Liver (tissue), 3 donors: ENCODE measurements around the gene ING5.

Experiments used
- FOXA1 ChIP-seq: IDR thresholded peaks from 2 replicates; pipeline ENCODE4 v1.6.1; 2016; ENCODE audit warnings: antibody characterized with exemption
- MAX ChIP-seq: IDR thresholded peaks from 2 replicates; pipeline ENCODE4 v1.6.1; 2016; ENCODE audit warnings: antibody characterized with exemption
- RAD21 ChIP-seq, 2 donors: IDR thresholded peaks; 2 replicates each; pipeline ENCODE4 v1.6.1; 2016; ENCODE audit warnings: antibody characterized with exemption in 2 of 2, mild to moderate bottlenecking in 2 of 2
- RXRA ChIP-seq, 2 donors: IDR thresholded peaks; 2 replicates each; pipeline ENCODE4 v1.6.1; 2017 to 2018; ENCODE audit warnings: antibody characterized with exemption in 2 of 2, mild to moderate bottlenecking in 1 of 2
- SP1 ChIP-seq: IDR thresholded peaks from 2 replicates; pipeline ENCODE4 v1.6.1; 2018; ENCODE audit warnings: antibody characterized with exemption, mild to moderate bottlenecking
- TF ChIP-seq, protein P1 (sequence below): fragments of 150-350 bp; IDR thresholded peaks from 2 replicates; pipeline ENCODE4 v1.5.1; 2017; ENCODE audit warnings: improper control_type of control experiment, low read depth, low read length; ENCODE audit not compliant: missing input control
- donor health status: healthy.
- donor health status: healthy.

DNA sequence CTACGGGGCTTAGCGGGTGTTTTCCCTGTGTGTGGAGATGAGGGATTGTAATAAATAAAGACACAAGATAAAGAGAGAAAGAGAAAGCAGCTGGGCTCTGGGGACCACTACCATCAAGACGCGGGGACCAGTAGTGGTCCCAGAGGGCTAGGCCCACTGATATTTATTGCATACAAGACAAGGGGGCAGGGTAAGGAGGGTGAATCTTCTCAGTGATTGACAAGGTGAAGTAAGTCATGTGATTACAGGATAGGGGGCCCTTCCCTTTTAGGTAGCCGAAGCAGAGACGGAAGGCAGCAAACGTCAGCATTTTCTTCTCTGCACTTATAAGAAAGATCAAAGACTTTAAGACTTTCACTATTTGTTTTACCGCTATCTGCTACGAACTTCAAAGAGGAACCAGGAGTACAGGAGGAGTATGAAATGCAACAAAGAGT is 70.2 kb downstream of the ING5 start:
- TF ChIP-seq, protein P1, sequence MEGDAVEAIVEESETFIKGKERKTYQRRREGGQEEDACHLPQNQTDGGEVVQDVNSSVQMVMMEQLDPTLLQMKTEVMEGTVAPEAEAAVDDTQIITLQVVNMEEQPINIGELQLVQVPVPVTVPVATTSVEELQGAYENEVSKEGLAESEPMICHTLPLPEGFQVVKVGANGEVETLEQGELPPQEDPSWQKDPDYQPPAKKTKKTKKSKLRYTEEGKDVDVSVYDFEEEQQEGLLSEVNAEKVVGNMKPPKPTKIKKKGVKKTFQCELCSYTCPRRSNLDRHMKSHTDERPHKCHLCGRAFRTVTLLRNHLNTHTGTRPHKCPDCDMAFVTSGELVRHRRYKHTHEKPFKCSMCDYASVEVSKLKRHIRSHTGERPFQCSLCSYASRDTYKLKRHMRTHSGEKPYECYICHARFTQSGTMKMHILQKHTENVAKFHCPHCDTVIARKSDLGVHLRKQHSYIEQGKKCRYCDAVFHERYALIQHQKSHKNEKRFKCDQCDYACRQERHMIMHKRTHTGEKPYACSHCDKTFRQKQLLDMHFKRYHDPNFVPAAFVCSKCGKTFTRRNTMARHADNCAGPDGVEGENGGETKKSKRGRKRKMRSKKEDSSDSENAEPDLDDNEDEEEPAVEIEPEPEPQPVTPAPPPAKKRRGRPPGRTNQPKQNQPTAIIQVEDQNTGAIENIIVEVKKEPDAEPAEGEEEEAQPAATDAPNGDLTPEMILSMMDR: no peak
- TF ChIP-seq MAX: no peak
- TF ChIP-seq SP1: no peak
- no peak for TF ChIP-seq RAD21 (IDR thresholded peaks at IDR 0.05)
- no peak for TF ChIP-seq FOXA1
- no peak for TF ChIP-seq RXRA (IDR thresholded peaks at IDR 0.05)
